Right lobe of liver (tissue), 4 donors: Measurements from ENCODE around the gene SH2D3C.

Source experiments
- CTCF ChIP-seq, 4 donors: fragments of 200-600 bp in 3 of 4; fragments of 450-650 bp in 1 of 4; IDR thresholded peaks; one replicate each; pipeline versions ENCODE4 v1.5.1 to v1.8.0; 2016 to 2022; ENCODE audit warnings: antibody characterized with exemption in 4 of 4, mild to moderate bottlenecking in 2 of 4
- POLR2A ChIP-seq: fragments of 450-650 bp; IDR thresholded peaks from one replicate; pipeline ENCODE4 v1.6.1; 2017; ENCODE audit warnings: antibody characterized with exemption, mild to moderate bottlenecking
- donor health status: DM: no; HTN: no; CAD: no.
- donor health status: DM: no; HTN: no; CAD: no.
- donor health status: DM: no; HTN: yes; CAD: no.

DNA sequence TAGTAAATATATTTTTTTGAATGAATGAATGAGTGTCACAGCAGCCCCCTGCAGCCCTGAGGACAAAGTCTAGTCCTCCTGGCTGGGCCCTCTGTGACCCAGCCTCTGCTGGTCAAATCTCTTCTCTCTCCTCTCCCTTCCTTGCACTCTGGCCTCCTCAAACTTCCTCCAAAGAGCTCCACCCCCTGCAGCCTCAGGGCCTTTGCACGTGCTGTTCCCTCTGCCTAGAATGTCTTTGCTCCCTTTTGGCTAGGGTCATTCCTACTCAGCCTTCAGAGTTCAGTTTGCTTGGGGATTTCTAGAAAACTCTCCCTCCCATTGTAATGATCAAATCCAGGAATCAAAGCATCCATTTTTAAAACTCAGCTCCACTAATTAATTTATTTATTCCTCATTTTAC, 13.0 kb downstream of the SH2D3C start:
- TF ChIP-seq CTCF (IDR thresholded peaks at IDR 0.05), result no peak
- no peak for TF ChIP-seq POLR2A
